HepG2 (cell line): ENCODE results near the gene RAD17. TPM values are rescaled to one million over a fixed set of nuclear protein-coding genes. Genes with fewer than 3 reads are reported as not detected.
A peak's percentile ranks its signal among the peaks of the same experiment; 100 is the strongest.

Experiments used
- ADNP ChIP-seq: sonication (generic); formaldehyde crosslinking; IDR thresholded peaks from 2 replicates; pipeline ENCODE4 v1.4.0; 2020; ENCODE audit warnings: missing genetic modification reagents
- ARNT2 ChIP-seq: sonication (generic); formaldehyde crosslinking; IDR thresholded peaks from 2 replicates; pipeline ENCODE4 v1.8.0; 2022; ENCODE audit warnings: mild to moderate bottlenecking, low read depth, missing genetic modification reagents, moderate library complexity
- CBX2 ChIP-seq, 2 experiments: fragments of 200-600 bp in 1 of 2; sonication (generic); formaldehyde crosslinking in 1 of 2; IDR thresholded peaks; 2 replicates each; pipeline versions ENCODE4 v1.7.0 to v1.8.1; 2018 to 2022; ENCODE audit warnings: low read depth in 2 of 2, low read length in 1 of 2, mild to moderate bottlenecking in 1 of 2, missing genetic modification reagents in 1 of 2
- CEBPG ChIP-seq: IDR thresholded peaks from 2 replicates; pipeline ENCODE4 v1.6.1; 2016
- KAT2B ChIP-seq: fragments of 150-350 bp; IDR thresholded peaks from 2 replicates; pipeline ENCODE4 v1.6.1; 2014; ENCODE audit warnings: low read depth, low read length, borderline replicate concordance
- NCOR1 ChIP-seq: fragments of 200-600 bp; sonication (generic); IDR thresholded peaks from 2 replicates; pipeline ENCODE4 v1.7.0; 2017; ENCODE audit warnings: antibody characterized with exemption, low read length, borderline replicate concordance
- POLR2G ChIP-seq: fragments of 200-400 bp; formaldehyde crosslinking; IDR thresholded peaks from 2 replicates; pipeline ENCODE4 v1.6.1; 2018; ENCODE audit warnings: mild to moderate bottlenecking, low read depth, low read length, moderate library complexity
- SMAD1 ChIP-seq: sonication (generic); formaldehyde crosslinking; IDR thresholded peaks from 2 replicates; pipeline ENCODE4 v1.4.0; 2020; ENCODE audit warnings: missing genetic modification reagents, low read depth, mild to moderate bottlenecking, borderline replicate concordance
- ZMYM4 ChIP-seq: sonication (generic); formaldehyde crosslinking; IDR thresholded peaks from 2 replicates; pipeline ENCODE4 v1.8.1; 2023; ENCODE audit warnings: mild to moderate bottlenecking, missing genetic modification reagents
- ZNF143 ChIP-seq: sonication (generic); formaldehyde crosslinking; IDR thresholded peaks from 2 replicates; pipeline ENCODE4 v1.4.0; 2020; ENCODE audit warnings: missing genetic modification reagents
- ZNF451 ChIP-seq: sonication (generic); formaldehyde crosslinking; IDR thresholded peaks from 2 replicates; pipeline ENCODE4 v1.5.0; 2020; ENCODE audit warnings: mild to moderate bottlenecking, missing genetic modification reagents
- ZNF792 ChIP-seq: IDR thresholded peaks from 2 replicates; pipeline ENCODE4 v1.6.1; 2016
- ZSCAN21 ChIP-seq: sonication (generic); formaldehyde crosslinking; IDR thresholded peaks from 2 replicates; pipeline ENCODE4 v1.8.0; 2022; ENCODE audit warnings: mild to moderate bottlenecking, missing genetic modification reagents, moderate library complexity, borderline replicate concordance
- ZSCAN31 ChIP-seq: sonication (generic); formaldehyde crosslinking; IDR thresholded peaks from 2 replicates; pipeline ENCODE4 v1.5.0; 2020; ENCODE audit warnings: low read depth, mild to moderate bottlenecking, missing genetic modification reagents
- polyA plus RNA-seq, 8 experiments: library from polyadenylated mRNA; depleted of rRNA in 3 of 8; stranded (reverse) in 7 of 8; unstranded in 1 of 8; fragments of >200 nt; fragmentation: Illumina TruSeq in 4 of 8; extraction: Trizol in 4 of 8; gene quantifications; 2 replicates each; pipeline versions ENCODE4 v1.2.1 to v1.2.3, GENCODE V29; 2011 to 2016; ENCODE audit warnings: low read depth in 4 of 8, missing spikeins in 1 of 8, mixed read lengths in 1 of 8; ENCODE audit not compliant: insufficient read depth in 1 of 8
- total RNA-seq, 5 experiments: library from RNA; depleted of rRNA; stranded (reverse); fragments of >200 nt; fragmentation: Illumina TruSeq; extraction: Trizol; gene quantifications; 2 replicates each; pipeline ENCODE4 v1.2.3, GENCODE V29; 2016; ENCODE audit warnings: low read depth in 1 of 5
- TF ChIP-seq, protein P1 (sequence below): sonication (generic); formaldehyde crosslinking; IDR thresholded peaks from 2 replicates; pipeline ENCODE4 v1.8.0; 2022; ENCODE audit warnings: mild to moderate bottlenecking, missing genetic modification reagents
- TF ChIP-seq, protein P2 (sequence below): sonication (generic); formaldehyde crosslinking; IDR thresholded peaks from 2 replicates; pipeline ENCODE4 v1.4.0; 2020; ENCODE audit warnings: mild to moderate bottlenecking, missing genetic modification reagents
- TF ChIP-seq, protein P3 (sequence below): IDR thresholded peaks from 2 replicates; pipeline ENCODE4 v1.6.1; 2012; ENCODE audit warnings: low read length, improper control_type of control experiment
- TF ChIP-seq, protein P4 (sequence below): sonication (generic); formaldehyde crosslinking; IDR thresholded peaks from 2 replicates; pipeline ENCODE4 v1.5.0; 2020; ENCODE audit warnings: mild to moderate bottlenecking, missing genetic modification reagents
- TF ChIP-seq, protein P5 (sequence below): sonication (generic); formaldehyde crosslinking; IDR thresholded peaks from 2 replicates; pipeline ENCODE4 v1.4.0; 2020; ENCODE audit warnings: missing genetic modification reagents; ENCODE audit errors: not compliant biosample characterization

The RAD17 gene
- total and polyA plus RNA-seq, 2 of the 13 experiments (the other 11 are each of a cell fraction or from before 2014, with no cell fraction given) = 24.0 to 25.9 TPM

DNA sequence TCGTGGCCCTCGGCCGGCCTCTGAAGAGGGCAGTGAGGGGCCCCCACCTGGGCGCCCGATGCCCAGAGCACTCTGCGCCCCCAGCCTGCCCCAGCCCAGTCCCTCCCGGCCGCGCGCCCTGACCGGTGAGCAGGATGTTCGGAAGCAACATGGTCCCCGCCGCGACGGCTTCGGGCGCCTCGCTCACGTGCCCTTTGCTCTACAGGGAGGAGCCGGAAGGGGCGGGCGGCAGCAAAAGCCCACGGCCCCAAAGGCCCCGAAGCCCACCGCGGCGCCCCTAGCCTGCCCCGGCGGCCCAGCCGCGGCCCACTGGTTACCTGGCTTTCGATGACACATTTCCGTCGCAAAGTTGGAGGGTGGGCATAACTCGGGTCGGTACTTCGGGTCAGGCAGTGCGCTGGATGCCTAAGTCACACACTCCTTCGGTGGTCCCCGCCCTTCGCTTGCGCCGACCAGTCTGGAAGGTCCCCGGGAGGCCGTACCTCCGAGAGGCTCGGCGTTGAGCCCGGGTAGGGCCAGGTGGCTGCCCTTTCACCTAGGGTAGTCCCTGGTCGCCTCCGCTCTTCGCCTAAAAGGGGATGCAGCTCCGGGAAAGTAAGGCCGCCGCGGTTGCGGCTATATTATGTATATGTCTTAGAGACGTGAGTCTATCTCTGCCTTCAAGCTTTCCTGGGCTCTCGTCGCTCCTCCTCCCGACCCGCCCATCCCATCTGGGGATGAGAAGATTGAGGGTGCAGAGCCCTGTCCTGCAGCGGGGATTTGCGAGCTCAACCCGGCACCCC lies at the start of gene RAD17, which contains the start of the genes AK6 and TAF9 (continued):
- 0 out of 2 replicates have a peak, but pooled peaks have one; percentile 12 for TF ChIP-seq ZNF451
- TF ChIP-seq ZMYM4 (CRISPR knock-in tag) = peak; percentile 85
- TF ChIP-seq KAT2B = no peak
- peak; percentile 54; the same call in 1 of the 2 replicates for TF ChIP-seq ZNF143 (CRISPR knock-in tag)
- TF ChIP-seq, protein P1, sequence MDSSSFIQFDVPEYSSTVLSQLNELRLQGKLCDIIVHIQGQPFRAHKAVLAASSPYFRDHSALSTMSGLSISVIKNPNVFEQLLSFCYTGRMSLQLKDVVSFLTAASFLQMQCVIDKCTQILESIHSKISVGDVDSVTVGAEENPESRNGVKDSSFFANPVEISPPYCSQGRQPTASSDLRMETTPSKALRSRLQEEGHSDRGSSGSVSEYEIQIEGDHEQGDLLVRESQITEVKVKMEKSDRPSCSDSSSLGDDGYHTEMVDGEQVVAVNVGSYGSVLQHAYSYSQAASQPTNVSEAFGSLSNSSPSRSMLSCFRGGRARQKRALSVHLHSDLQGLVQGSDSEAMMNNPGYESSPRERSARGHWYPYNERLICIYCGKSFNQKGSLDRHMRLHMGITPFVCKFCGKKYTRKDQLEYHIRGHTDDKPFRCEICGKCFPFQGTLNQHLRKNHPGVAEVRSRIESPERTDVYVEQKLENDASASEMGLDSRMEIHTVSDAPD (CRISPR knock-in tag) = no peak
- peak; percentile 92 for TF ChIP-seq POLR2G
- no peak; the same call in 1 of the 2 replicates for TF ChIP-seq CEBPG (CRISPR knock-in tag)
- TF ChIP-seq, protein P2, sequence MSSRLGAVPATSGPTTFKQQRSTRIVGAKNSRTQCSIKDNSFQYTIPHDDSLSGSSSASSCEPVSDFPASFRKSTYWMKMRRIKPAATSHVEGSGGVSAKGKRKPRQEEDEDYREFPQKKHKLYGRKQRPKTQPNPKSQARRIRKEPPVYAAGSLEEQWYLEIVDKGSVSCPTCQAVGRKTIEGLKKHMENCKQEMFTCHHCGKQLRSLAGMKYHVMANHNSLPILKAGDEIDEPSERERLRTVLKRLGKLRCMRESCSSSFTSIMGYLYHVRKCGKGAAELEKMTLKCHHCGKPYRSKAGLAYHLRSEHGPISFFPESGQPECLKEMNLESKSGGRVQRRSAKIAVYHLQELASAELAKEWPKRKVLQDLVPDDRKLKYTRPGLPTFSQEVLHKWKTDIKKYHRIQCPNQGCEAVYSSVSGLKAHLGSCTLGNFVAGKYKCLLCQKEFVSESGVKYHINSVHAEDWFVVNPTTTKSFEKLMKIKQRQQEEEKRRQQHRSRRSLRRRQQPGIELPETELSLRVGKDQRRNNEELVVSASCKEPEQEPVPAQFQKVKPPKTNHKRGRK = no peak
- TF ChIP-seq ZSCAN21 (CRISPR knock-in tag) = no peak
- peak; percentile 96 for TF ChIP-seq ZSCAN31 (CRISPR knock-in tag)
- TF ChIP-seq, protein P3, sequence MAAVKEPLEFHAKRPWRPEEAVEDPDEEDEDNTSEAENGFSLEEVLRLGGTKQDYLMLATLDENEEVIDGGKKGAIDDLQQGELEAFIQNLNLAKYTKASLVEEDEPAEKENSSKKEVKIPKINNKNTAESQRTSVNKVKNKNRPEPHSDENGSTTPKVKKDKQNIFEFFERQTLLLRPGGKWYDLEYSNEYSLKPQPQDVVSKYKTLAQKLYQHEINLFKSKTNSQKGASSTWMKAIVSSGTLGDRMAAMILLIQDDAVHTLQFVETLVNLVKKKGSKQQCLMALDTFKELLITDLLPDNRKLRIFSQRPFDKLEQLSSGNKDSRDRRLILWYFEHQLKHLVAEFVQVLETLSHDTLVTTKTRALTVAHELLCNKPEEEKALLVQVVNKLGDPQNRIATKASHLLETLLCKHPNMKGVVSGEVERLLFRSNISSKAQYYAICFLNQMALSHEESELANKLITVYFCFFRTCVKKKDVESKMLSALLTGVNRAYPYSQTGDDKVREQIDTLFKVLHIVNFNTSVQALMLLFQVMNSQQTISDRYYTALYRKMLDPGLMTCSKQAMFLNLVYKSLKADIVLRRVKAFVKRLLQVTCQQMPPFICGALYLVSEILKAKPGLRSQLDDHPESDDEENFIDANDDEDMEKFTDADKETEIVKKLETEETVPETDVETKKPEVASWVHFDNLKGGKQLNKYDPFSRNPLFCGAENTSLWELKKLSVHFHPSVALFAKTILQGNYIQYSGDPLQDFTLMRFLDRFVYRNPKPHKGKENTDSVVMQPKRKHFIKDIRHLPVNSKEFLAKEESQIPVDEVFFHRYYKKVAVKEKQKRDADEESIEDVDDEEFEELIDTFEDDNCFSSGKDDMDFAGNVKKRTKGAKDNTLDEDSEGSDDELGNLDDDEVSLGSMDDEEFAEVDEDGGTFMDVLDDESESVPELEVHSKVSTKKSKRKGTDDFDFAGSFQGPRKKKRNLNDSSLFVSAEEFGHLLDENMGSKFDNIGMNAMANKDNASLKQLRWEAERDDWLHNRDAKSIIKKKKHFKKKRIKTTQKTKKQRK = no peak
- TF ChIP-seq ZNF792 (CRISPR knock-in tag) = peak; percentile 88
- TF ChIP-seq, protein P4, sequence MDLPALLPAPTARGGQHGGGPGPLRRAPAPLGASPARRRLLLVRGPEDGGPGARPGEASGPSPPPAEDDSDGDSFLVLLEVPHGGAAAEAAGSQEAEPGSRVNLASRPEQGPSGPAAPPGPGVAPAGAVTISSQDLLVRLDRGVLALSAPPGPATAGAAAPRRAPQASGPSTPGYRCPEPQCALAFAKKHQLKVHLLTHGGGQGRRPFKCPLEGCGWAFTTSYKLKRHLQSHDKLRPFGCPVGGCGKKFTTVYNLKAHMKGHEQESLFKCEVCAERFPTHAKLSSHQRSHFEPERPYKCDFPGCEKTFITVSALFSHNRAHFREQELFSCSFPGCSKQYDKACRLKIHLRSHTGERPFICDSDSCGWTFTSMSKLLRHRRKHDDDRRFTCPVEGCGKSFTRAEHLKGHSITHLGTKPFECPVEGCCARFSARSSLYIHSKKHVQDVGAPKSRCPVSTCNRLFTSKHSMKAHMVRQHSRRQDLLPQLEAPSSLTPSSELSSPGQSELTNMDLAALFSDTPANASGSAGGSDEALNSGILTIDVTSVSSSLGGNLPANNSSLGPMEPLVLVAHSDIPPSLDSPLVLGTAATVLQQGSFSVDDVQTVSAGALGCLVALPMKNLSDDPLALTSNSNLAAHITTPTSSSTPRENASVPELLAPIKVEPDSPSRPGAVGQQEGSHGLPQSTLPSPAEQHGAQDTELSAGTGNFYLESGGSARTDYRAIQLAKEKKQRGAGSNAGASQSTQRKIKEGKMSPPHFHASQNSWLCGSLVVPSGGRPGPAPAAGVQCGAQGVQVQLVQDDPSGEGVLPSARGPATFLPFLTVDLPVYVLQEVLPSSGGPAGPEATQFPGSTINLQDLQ (CRISPR knock-in tag) = no peak
- TF ChIP-seq ADNP (CRISPR knock-in tag) = no peak
- TF ChIP-seq, protein P5, sequence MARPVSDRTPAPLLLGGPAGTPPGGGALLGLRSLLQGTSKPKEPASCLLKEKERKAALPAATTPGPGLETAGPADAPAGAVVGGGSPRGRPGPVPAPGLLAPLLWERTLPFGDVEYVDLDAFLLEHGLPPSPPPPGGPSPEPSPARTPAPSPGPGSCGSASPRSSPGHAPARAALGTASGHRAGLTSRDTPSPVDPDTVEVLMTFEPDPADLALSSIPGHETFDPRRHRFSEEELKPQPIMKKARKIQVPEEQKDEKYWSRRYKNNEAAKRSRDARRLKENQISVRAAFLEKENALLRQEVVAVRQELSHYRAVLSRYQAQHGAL (CRISPR knock-in tag) = no peak
- peak; percentile 81 for TF ChIP-seq ARNT2 (CRISPR knock-in tag)
- no peak for TF ChIP-seq CBX2 (IDR thresholded peaks at IDR 0.05; ENCODE audit: low read depth, low read length)
- no peak for TF ChIP-seq CBX2 (CRISPR knock-in tag; IDR thresholded peaks at IDR 0.05; ENCODE audit: low read depth)
- peak; percentile 80 for TF ChIP-seq SMAD1 (CRISPR knock-in tag)
- peak; percentile 62; the same call in 1 of the 2 replicates for TF ChIP-seq NCOR1
